ENCODE results near the gene ERC2. TPM values are rescaled to one million over a fixed set of nuclear protein-coding genes. Genes with fewer than 3 reads are reported as not detected.
A peak's percentile ranks its signal among the peaks of the same experiment; 100 is the strongest.

Gene ERC2
- total and polyA plus RNA-seq, 2 of the 13 experiments (the other 11 are each of a cell fraction or from before 2014, with no cell fraction given): 0.16 to 0.22 TPM

- TF ChIP-seq, protein P1, sequence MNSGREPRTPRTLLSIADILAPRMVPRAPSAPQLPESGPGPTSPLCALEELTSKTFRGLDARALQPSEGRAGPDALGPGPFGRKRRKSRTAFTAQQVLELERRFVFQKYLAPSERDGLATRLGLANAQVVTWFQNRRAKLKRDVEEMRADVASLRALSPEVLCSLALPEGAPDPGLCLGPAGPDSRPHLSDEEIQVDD (CRISPR knock-in tag; IDR thresholded peaks at IDR 0.05; ENCODE audit: borderline replicate concordance): 0 out of 2 replicates have a peak, but pooled peaks have one; percentile 51
- TF ChIP-seq, protein P2, sequence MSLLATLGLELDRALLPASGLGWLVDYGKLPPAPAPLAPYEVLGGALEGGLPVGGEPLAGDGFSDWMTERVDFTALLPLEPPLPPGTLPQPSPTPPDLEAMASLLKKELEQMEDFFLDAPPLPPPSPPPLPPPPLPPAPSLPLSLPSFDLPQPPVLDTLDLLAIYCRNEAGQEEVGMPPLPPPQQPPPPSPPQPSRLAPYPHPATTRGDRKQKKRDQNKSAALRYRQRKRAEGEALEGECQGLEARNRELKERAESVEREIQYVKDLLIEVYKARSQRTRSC (CRISPR knock-in tag; IDR thresholded peaks at IDR 0.05; ENCODE audit: low read depth): peak; percentile 65; the same call in 1 of the 2 replicates
- no peak for TF ChIP-seq ZBTB38 (CRISPR knock-in tag; IDR thresholded peaks at IDR 0.05)
- no peak for TF ChIP-seq POLR2A (IDR thresholded peaks at IDR 0.05; ENCODE audit: insufficient read depth in 1 of 2, low read depth in 2 of 2, low read length in 2 of 2)
- no peak for TF ChIP-seq NAIF1 (CRISPR knock-in tag; IDR thresholded peaks at IDR 0.05; ENCODE audit: borderline replicate concordance)
- TF ChIP-seq ZNF460 (CRISPR knock-in tag; IDR thresholded peaks at IDR 0.05; ENCODE audit: borderline replicate concordance): no peak
- TF ChIP-seq, protein P3, sequence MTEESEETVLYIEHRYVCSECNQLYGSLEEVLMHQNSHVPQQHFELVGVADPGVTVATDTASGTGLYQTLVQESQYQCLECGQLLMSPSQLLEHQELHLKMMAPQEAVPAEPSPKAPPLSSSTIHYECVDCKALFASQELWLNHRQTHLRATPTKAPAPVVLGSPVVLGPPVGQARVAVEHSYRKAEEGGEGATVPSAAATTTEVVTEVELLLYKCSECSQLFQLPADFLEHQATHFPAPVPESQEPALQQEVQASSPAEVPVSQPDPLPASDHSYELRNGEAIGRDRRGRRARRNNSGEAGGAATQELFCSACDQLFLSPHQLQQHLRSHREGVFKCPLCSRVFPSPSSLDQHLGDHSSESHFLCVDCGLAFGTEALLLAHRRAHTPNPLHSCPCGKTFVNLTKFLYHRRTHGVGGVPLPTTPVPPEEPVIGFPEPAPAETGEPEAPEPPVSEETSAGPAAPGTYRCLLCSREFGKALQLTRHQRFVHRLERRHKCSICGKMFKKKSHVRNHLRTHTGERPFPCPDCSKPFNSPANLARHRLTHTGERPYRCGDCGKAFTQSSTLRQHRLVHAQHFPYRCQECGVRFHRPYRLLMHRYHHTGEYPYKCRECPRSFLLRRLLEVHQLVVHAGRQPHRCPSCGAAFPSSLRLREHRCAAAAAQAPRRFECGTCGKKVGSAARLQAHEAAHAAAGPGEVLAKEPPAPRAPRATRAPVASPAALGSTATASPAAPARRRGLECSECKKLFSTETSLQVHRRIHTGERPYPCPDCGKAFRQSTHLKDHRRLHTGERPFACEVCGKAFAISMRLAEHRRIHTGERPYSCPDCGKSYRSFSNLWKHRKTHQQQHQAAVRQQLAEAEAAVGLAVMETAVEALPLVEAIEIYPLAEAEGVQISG (CRISPR knock-in tag; IDR thresholded peaks at IDR 0.05): peak; percentile 80
- peak; percentile 65; the same call in 1 of the 2 replicates for TF ChIP-seq GLI4 (CRISPR knock-in tag; IDR thresholded peaks at IDR 0.05; ENCODE audit: borderline replicate concordance)
- TF ChIP-seq, protein P4, sequence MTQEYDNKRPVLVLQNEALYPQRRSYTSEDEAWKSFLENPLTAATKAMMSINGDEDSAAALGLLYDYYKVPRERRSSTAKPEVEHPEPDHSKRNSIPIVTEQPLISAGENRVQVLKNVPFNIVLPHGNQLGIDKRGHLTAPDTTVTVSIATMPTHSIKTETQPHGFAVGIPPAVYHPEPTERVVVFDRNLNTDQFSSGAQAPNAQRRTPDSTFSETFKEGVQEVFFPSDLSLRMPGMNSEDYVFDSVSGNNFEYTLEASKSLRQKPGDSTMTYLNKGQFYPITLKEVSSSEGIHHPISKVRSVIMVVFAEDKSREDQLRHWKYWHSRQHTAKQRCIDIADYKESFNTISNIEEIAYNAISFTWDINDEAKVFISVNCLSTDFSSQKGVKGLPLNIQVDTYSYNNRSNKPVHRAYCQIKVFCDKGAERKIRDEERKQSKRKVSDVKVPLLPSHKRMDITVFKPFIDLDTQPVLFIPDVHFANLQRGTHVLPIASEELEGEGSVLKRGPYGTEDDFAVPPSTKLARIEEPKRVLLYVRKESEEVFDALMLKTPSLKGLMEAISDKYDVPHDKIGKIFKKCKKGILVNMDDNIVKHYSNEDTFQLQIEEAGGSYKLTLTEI (CRISPR knock-in tag; conservative IDR thresholded peaks at IDR 0.05): no peak
- TF ChIP-seq ZNF644 (CRISPR knock-in tag; IDR thresholded peaks at IDR 0.05; ENCODE audit: low read depth): peak; percentile 99
- peak; percentile 88; the same call in 1 of the 2 replicates for TF ChIP-seq ZNF33B (CRISPR knock-in tag; IDR thresholded peaks at IDR 0.05)
- TF ChIP-seq ASH2L (IDR thresholded peaks at IDR 0.05; ENCODE audit: insufficient read length, low read depth, low read length): no peak
- TF ChIP-seq TSC22D2 (CRISPR knock-in tag; IDR thresholded peaks at IDR 0.05; ENCODE audit: borderline replicate concordance): peak; percentile 99
- TF ChIP-seq FOXO1 (CRISPR knock-in tag; IDR thresholded peaks at IDR 0.05): peak; percentile 76
- no peak for TF ChIP-seq POLR2AphosphoS2 (IDR thresholded peaks at IDR 0.05; ENCODE audit: low read depth, low read length)
- peak; percentile 70; the same call in 1 of the 2 replicates for TF ChIP-seq PAX8 (CRISPR knock-in tag; IDR thresholded peaks at IDR 0.05; ENCODE audit: borderline replicate concordance)
- peak; percentile 62 for TF ChIP-seq ZNF263 (CRISPR knock-in tag; IDR thresholded peaks at IDR 0.05)
- no peak for TF ChIP-seq ZNF138 (CRISPR knock-in tag; IDR thresholded peaks at IDR 0.05; ENCODE audit: low read depth)
- TF ChIP-seq ZNF331 (CRISPR knock-in tag; IDR thresholded peaks at IDR 0.05): peak; percentile 96
- peak; percentile 98 for TF ChIP-seq ZNF232 (CRISPR knock-in tag; IDR thresholded peaks at IDR 0.05; ENCODE audit: borderline replicate concordance)
- no peak for TF ChIP-seq ZNF619 (CRISPR knock-in tag; IDR thresholded peaks at IDR 0.05)
- TF ChIP-seq HNRNPH1 (optimal IDR thresholded peaks at IDR 0.05; ENCODE audit: low read depth, low read length): no peak
- no peak for TF ChIP-seq NCOA5 (CRISPR knock-in tag; IDR thresholded peaks at IDR 0.05)
- TF ChIP-seq KDM6A (CRISPR knock-in tag; IDR thresholded peaks at IDR 0.05; ENCODE audit: low read depth): no peak
- peak; percentile 89 for TF ChIP-seq ELF3 (CRISPR knock-in tag; IDR thresholded peaks at IDR 0.05)
- no peak for TF ChIP-seq ZNF747 (CRISPR knock-in tag; IDR thresholded peaks at IDR 0.05; ENCODE audit: borderline replicate concordance)
- no peak; the same call in 1 of the 2 replicates for TF ChIP-seq NFKB2 (CRISPR knock-in tag; IDR thresholded peaks at IDR 0.05; ENCODE audit: borderline replicate concordance)
Measured at GRCh38 chr3:56494679-56495322, 26.5 kb upstream of the ERC2 start (continued).
